NCI-H1092 (cell line): ENCODE measurements around the gene DMD.
"Not testable (repeated sequence)": the region's sequence is repeated elsewhere in the genome, so short reads cannot be mapped to it uniquely, and the experiment has no call there.

Source experiments
- DNase-seq: peaks from one replicate; lab custom pipeline; 2025; lab: John Stamatoyannopoulos, UW

DMD gene

DNA sequence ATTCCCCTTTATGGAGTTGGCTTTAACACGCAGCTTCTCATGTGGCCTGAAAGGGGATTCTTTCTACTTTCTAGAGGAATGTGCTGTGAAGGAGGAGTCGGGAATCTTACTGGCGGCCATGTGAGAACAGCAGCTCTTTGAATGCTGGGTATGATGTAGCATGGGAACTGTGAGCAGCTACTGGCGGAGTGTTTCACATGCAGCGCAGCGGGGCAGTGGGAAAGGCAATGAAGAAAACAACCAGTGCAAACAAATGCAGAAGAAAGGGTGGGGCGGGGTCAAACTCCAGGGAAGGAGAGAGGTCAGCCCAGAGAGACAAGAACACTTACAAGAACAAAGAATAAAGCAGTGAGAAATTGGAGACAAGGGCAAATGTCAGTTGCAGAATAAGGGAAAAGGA is 1775.8 kb downstream of the DMD start:
- no peak for DNase-seq

DNA sequence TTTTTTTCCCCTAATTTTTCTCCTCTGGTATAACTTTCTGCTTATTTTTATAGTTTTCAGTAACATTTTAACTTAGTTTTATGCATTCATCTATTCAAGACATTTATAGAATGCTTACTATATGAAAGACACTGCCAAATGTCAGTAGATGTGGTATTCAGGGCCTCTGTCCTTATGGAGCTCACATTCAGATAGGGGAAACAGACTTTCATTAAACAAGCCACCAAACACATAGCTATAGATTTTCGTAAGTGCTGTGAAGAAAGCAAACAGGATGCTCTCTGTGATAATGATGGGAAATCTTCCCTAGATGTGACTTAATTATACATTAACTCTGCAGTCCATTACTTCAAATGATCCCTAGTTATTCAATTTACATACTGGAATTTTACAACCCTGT is 1777.5 kb downstream of the DMD start:
- no peak for DNase-seq

DNA sequence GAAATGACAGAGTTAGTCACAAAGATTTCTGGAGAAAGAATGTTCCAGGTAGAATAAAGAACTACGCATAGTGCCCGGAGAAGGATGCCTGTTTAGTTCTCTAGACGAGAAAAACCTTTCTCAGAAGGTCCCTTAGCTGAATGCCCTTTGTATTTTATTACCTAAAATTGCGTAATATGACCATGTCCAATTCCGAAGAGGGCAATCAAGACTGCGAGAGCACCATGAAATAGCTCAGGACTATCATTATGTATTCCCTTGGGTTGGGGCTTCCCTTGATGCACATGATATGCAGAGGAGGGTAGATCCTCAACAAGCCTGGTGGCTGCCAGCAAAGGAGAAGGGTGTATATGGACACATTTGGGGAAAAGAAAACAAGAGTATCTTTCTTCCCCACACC is 1781.4 kb downstream of the DMD start:
- no peak for DNase-seq

DNA sequence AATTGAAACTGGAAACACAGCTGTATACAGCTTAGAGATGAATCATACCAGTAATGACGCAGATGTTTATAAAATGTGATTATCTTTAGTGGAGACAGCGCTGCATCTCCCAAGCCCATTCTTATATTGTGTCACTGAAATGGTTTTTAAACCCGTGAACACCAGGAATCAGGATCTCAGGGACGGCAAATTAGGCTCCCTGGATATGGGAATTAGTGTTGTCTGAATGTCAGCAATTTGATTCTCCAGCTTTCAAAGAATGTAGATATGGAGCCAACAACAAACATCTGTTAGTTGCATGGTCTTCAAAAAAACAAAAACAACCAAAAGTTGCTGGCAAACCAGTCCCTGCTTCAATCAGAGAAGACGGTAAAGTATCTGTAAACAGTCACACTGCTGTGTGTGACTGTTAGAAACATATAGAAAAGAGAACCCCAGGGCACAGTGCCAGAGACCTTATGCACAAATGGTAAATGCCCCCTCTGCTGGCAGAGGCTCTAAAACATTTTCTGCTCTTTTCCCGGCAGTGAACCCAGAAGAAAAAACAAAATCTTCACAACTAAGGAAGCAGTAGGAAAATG is 1787.7 kb downstream of the DMD start:
- peak; percentile 64 for DNase-seq

DNA sequence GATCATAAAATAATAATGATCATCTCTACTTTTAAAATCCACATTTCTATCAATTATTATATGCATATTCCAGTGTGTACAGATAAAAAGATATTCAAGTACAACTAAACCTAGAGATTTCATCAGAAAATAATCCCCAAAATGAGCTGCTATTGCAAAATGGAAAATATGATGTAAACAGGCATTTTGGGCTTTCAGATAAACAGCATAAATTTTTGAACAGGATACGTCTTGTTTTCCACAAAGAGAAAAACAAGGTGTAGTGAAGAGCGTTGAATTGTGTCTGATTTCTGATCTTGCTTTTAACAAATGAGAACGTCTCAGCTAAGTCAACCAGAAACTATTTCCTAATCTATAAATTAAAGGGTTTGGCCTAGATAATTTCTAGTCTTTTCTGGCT is 1789.9 kb downstream of the DMD start:
- no peak for DNase-seq

DNA sequence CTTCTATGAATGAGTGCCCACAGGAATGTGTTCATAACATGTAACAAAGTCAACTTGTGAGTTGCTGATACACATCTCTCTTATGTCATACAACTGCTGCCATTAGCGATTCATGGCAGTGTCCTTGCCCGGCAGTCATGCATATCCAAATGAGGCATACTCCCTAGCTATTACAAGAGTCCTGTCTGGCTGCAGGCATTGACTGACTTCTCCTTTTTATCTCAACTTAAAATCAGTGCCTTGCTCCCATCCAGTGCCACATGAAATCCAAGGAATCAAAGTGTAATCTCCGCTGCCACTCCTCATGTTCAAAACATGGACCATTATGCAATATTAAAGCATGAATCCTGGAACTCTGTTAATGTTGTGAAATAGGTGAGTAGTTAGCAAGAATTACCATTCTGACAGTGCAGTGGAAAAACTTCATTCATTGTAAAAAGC is 1790.6 kb downstream of the DMD start:
- DNase-seq, result no peak

DNA sequence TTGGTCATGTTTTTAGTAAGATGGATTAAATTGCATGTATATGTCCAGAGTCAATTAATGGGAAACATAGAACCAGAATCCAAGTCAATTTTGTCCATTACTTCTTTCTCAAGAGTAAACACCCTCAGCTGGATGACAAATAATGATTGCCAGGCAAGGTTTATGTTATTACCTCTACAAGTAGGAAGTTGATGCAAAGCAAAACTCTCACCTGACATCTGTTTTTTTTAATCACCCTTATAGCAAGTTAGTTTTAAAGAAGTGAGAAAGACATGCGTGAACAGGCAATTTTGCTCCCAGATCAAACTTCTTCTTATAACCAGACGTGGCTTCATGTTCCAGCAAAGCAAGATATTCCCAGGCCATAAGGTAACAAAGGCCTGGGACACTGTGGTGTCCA is 1791.0 kb downstream of the DMD start:
- no peak for DNase-seq

DNA sequence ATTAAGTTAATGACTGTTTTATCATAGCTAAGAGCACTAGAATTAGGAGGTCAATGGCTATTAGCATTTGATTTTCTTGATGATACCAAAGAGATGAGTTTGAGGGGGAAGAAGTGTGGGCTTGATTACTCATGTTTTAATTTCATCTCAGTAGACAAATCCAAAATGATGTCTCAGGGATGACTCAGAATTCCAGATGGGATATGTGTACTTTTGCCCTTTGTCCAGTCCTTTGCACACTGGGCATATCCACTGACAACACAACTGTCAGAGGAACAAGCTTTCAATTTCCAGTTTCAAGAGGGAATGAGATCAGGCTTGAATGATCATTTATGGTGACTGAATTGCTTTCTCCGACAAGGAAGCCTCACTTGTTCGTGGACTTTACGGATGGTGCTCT is 1814.2 kb downstream of the DMD start:
- DNase-seq, result no peak

DNA sequence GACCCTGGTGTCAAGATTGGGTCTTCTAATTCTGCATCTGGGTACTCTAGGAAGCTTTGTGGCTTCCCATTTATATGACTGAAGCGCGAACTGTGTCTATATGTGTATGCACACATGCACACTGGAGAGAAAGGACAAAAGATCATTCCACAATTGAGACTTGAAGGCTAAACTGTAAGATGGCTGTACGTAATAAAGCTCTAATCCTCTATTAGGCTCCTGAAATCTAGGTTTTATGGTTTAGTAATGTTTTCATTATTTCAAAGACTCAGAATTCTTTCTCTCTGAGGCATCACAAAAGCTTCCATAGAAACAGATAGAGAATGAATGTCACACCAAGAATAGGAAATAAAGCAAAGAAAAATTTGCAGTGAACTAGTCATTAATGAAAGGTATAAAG is 1818.8 kb downstream of the DMD start:
- no peak for DNase-seq

DNA sequence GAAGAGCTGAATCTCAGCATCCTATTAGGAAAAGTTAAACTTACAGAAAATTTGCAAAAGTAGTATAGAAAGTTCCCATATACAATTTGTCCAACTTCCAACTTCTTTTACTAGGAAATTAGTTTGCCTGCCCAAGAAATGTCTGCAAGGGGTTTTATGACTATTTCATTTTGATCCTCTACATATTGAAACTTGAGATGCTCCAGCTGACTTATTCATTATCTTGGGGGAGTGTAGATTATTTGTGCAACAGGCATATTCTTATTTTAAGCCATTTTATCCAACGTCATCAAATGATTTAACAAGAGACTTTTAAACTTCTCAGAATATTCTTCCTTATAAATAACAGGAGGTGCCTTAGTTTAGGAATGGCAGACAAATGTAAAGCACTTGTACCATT is 1822.4 kb downstream of the DMD start:
- no peak for DNase-seq

DNA sequence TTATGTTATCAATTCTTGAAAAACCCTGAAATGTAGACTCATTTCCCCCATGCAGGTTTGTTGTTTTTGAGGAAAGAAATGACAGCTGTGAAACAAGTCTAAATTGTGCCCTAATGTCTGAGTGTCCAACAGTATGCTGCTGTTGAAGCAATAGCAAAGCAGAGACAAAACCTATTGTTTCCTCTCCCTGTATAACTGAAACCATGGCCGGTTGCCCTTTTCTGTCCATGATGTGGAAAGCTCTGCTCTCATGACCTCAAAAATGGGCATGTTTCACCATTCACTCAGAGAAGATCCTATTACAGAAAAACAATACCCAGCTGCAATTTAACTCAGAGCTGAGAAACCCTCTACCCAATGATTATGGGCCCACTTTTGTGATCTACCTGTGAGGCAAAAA is 1826.9 kb downstream of the DMD start:
- no peak for DNase-seq

DNA sequence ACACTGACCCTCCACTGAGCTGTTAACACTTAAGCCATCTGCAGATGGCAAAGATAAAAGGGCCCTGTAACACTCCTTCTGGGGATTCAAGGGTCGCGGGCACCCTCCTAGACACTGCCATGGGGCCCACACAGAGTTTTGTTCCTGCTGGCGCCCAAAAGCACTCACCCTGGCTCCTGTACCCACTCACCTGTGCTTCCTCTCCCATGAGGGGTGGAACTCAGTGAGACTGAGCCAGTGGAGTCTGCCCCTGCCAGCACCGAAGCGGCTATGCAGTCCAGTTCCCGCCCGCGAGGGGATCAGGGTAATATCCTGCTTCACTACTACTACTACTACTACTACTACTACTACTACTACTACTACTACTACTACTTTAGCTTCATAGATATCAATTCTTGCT is 1827.4 kb downstream of the DMD start:
- DNase-seq, result no peak

DNA sequence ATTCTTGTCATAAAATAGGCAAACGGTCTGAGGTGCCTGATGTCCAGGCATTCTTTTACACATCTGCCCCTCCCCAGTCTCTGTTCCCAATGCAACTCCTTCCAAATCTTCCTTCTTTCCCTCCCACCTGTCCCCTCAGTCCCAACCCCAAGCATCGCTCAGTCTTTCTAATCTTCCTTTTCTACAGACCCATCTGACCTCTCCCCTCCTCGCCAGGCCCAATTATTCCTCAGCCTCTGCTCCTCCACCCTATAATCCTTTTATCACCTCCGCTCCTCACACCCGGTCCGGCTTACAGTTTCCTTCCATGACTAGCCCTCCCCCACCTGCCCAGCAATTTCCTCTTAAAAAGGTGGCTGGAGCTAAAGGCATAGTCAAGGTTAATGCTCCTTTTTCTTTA is 1832.4 kb downstream of the DMD start:
- DNase-seq, result not testable (repeated sequence)

DNA sequence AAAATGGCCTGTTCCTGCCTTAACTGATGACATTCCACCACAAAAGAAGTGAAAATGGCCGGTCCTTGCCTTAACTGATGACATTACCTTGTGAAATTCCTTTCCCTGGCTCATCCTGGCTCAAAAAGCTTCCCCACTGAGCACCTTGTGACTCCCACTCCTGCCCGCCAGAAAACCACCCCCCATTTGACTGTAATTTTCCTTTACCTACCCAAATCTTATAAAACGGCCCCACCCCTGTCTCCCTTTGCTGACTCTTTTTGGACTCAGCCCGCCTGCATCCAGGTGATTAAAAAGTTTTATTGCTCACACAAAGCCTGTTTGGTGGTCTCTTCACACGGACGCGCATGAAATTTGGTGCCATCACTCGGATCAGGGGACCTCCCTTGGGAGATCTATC is 1833.5 kb downstream of the DMD start:
- not testable (repeated sequence) for DNase-seq

DNA sequence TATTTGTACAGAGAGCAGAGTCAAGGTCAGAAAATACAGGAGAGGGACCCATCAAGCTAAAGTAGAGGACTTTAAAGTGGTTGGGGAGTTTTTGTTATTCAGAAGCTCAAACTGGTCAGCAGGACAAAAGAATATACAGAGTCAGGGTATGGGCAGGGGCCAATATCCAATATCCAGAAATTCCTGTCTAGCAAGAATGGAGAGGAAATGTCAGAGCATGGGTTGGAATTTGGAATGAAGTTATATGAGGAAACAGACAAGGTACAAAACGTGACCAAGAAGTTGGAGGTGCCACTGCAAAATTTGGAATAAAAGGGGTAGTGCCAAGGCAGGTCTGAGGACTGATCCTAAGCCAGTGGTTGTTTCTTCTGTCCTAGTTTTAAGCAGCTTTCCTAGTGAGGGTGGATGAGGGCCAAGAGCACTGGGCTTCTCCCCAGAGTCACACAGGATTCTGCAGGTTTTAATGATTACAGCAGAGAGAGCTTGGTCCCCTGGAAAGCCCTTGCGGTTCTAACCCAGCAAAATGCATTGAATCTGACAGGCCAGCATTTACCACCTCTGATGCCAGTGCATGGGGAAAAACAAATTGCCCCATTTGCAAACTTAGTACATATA is 1834.8 kb downstream of the DMD start:
- no peak for DNase-seq

DNA sequence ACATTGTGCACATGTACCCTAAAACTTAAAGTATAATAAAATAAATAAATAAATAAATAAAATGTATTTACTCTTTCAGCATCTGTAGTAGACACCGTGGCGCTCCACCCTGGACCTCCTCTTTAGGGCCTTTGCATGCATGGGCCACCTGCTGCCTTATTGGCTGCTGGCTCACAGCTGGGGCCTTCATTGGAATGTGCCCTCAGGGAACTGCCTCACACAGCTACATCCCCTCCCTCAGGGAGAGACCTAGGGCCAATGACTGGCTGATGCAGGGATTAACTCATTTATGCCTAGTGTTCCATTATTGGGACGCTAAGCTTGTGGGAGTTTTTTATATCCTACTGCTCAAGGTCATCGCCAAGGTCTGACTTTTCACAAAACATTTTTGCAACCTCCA is 1836.6 kb downstream of the DMD start:
- no peak for DNase-seq

DNA sequence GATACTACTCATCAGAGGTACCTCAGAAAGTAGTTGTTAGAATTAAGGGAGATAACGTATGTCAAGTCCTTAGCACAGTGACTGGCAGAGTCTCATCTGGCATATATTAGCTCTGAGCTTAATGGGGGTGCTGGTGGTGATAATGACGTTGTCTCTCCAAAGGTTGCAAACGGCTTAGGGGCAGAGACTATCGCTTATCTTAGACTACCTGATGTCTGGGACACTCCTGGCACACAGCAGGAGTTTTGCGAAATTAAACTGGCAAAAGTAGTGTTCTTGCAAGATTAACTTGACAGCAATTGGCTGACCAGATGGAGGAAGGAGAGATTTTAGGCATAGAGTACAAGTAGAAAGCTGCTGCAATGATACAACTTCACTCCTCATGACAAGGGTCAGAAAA is 1839.4 kb downstream of the DMD start:
- no peak for DNase-seq

DNA sequence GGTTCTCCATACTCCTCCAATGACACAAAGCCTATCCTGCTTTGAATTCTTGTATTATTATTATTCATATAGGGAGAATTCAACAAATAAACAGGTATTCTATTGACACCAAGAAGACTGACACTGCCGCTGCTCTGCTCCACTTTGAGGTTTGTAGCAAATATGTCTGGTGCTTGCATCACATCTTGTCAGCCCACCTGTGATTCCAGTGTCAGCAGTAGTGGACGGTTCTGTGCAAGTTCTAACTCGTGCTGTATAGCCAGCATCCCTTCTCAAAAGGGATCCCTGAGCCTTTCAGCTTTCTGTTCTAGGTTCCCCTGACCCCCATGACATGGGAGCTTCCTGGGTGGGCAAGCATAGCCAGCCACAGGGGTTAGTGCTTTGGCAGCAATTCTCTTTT is 1843.5 kb downstream of the DMD start:
- no peak for DNase-seq

DNA sequence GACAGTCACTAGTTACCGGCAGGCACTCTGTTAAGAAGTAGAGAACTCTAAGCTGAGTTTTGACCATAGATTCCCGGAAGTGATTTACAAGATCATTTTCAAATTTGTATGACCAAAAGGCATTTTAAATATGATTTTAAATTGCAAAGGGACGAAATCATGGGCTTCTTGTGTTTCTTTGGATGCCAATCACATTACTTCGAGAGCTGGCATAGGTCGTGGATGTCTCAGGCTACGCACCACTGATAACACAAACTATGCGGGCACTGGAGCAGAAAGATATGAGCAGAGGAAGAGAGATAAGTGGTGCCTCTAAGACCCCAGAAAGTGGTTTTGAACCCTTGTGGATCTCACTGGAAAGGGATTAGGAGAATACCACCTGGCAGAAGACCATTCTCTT is 1845.3 kb downstream of the DMD start:
- DNase-seq, result no peak

DNA sequence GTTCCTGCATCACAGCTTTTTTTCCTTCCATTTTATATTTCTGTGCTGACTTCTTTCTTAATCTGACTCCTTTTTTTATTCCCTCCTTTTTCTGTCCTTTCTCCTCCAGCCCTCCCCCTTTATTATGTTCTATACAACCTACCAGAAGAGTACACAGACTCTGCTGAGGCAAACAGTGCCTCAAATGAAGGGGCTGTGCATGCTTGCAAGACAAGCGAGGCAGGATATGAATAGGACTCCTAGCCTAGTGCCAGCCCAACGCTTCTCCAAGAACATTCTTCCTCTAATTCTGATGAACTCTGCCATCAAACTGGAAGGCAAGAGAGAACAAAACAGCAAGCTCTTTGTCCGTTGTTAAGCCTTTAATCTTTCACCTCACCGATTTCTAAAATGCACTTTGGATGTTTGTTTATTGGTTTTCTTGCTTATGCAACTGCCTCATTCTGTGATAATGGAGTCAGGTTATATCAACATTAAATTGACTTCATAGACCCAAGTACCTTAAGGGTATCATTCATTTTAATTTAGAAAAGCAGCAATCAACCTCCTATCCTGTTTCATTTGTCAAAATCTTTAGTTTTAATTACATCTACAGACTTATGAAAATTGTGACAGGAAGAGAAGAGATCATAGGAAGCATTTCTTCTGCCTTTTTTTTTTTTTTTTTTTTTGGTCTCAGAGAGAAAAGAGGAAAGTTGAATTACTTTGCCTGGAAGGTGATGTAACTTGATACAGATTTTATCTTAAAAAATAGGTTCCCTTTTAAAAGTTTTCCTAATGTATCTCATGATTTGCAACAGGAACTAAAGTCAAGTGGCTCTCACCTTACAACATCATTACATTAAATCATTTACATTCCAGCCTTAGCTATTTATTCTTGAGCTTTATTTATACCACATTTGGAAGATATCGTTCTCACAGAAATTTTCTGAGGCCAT is 1854.8 kb downstream of the DMD start:
- DNase-seq, result no peak

DNA sequence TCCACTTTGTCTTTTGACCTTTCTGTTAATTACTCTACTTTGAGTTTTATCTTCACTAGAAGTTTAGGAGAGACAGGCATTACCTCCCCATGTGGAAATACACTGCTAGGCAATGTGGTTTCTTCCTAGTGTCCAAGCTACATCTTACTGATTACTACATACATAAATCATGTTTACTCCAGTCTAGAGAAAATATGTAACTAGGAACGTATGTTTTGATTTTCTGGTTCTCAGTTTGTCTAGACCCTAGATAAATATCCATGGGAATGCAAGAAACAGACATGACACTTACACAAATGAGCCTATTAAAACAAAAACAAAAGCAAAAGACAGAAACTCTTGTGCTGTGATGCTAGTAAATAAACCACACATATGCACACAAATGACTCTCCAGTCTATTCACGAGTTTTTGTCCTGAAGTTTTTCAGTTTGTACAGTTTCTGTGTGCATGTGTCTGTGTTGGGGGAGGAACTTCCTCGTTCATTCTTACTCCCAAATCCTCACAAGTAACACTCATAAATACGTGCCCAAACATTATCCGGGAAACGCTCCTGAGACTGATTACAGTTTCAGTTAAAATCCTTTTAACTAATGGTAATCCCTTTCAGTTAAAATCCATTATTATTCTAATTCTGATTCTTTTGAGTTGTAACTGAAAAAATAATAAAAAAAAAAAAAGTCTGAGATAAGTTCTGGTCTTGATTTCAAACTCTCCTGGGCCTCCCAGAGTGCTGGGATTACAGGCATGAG is 1856.0 kb downstream of the DMD start:
- DNase-seq, result no peak

DNA sequence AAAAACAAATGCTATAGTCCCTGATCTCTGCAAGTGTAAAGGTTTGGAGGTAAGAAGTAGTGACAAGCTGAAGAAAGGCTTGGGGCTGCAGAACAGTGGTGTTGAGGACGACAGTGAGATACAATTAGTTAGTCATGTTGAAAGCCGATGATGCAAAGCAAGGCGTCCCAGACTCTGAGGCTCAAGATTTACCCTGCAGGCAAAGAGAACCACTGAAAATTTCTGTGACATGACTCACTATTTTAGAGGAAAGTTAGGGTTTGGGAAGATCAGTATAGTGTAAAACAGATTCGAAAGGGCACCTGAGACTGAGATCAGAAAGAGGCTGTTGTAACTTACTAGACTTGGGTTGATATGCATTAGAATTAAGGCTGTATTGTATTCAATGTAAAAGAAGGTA is 1858.3 kb downstream of the DMD start:
- no peak for DNase-seq

DNA sequence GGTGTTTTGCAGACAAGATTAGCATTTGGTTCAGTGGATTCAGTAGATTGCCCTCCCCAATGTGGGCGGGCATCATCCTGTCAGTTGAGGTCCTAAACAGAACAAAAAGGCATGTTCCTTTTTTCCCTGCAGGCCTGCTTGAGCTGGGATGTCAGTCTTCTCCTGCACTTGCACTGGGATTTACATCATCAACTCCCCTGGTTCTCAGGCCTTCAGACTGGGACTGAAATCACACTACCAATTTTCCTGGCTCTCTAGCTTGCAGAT is 1860.6 kb downstream of the DMD start:
- DNase-seq, result no peak
